Measurements from ENCODE around the gene CCR3. TPM values are rescaled to one million over a fixed set of nuclear protein-coding genes. Genes with fewer than 3 reads are reported as not detected.
A peak's percentile ranks its signal among the peaks of the same experiment; 100 is the strongest.

The CCR3 gene
- polyA plus RNA-seq, 6 donors from 2014 or later, result 0.57 to 0.90 TPM; not detected in 4

GRCh38 chr3:46208167-46208704, 34.0 kb upstream of the CCR3 start, which contains the start of gene CCR1:
TSS of gene CCR1 (minus strand) at chr3:46208313. CDS start at chr3:46204313, 4,000 bp downstream.
- peak; percentile 76 to 77 for ATAC-seq (ENCODE audit: low read depth in 2 of 2)

GRCh38 chr3:46209053-46209452, 33.2 kb upstream of the CCR3 start:
- Mint-ChIP-seq H3K4me3 (peak overlapping the region in 1 of 8 donors; percentile 17), H3K36me3 (no peaks in the 10 kb centered on the region), H3K27me3 (no peaks in the 10 kb centered on the region), H3K9me3 (no peaks in the 10 kb centered on the region), H3K4me1 (peaks cover 11 to 29% (median 14%) of the 10 kb centered on the region in 3 donors), H3K27ac (peak overlapping the region in 3 of 6 donors; percentile 30 to 59 (median 54))
- DNase-seq (no peak), ATAC-seq (ENCODE audit: low read depth in 2 of 2) (no peak)

More at GRCh38 chr3:46208167-46208704, 34.0 kb upstream of the CCR3 start, which contains the start of gene CCR1:
- Mint-ChIP-seq H3K9me3 (no peaks in the 10 kb centered on the region), H3K4me1 (peaks cover 11 to 29% (median 14%) of the 10 kb centered on the region in 3 donors), H3K27me3 (no peaks in the 10 kb centered on the region), H3K4me3 (peak within 1 kb of the TSS in 6 of 8 donors; percentile 41 to 82 (median 52)), H3K27ac (peak within 1 kb of the TSS in 5 of 6 donors; percentile 29 to 75 (median 74)), H3K36me3 (no peaks in the 10 kb centered on the region)
- DNase-seq, result peak; percentile 45

GRCh38 chr3:46209746-46210470, 32.4 kb upstream of the CCR3 start:
- H3K36me3 Mint-ChIP-seq, result no peaks in the 10 kb centered on the region
- no peaks in the 10 kb centered on the region for H3K9me3 Mint-ChIP-seq
- ATAC-seq (ENCODE audit: low read depth in 2 of 2), result peak; percentile 30 to 43
- DNase-seq, result no peak
- H3K4me3 Mint-ChIP-seq, result no peak overlapping the region
- H3K27ac Mint-ChIP-seq, result peak overlapping the region in 3 of 6 donors; percentile 3 to 69 (median 32)
- peaks cover 11 to 29% (median 14%) of the 10 kb centered on the region in 3 donors for H3K4me1 Mint-ChIP-seq
- no peaks in the 10 kb centered on the region for H3K27me3 Mint-ChIP-seq

GRCh38 chr3:46212101-46212500, 30.2 kb upstream of the CCR3 start:
- Mint-ChIP-seq H3K4me1 (peaks cover 11 to 26% (median 14%) of the 10 kb centered on the region in 3 donors), H3K36me3 (no peaks in the 10 kb centered on the region), H3K4me3 (no peak overlapping the region), H3K27me3 (no peaks in the 10 kb centered on the region), H3K9me3 (no peaks in the 10 kb centered on the region), H3K27ac (no peak overlapping the region)
- ATAC-seq (ENCODE audit: low read depth in 2 of 2), result no peak
- no peak for DNase-seq

- DNase-seq (no peak), ATAC-seq (ENCODE audit: low read depth in 2 of 2) (no peak)
- no peak overlapping the region for H3K27ac Mint-ChIP-seq
Measured at GRCh38 chr3:46213201-46213600, 29.1 kb upstream of the CCR3 start.

GRCh38 chr3:46214751-46215352, 27.4 kb upstream of the CCR3 start:
- H3K27ac Mint-ChIP-seq, result no peak overlapping the region

More at GRCh38 chr3:46213201-46213600, 29.1 kb upstream of the CCR3 start:
- Mint-ChIP-seq H3K9me3 (no peaks in the 10 kb centered on the region), H3K4me1 (peaks cover 12 to 15% (median 13%) of the 10 kb centered on the region in 3 donors), H3K27me3 (no peaks in the 10 kb centered on the region), H3K36me3 (no peaks in the 10 kb centered on the region), H3K4me3 (no peak overlapping the region)

GRCh38 chr3:46215810-46216414, 26.3 kb upstream of the CCR3 start:
- H3K27me3 Mint-ChIP-seq, result no peaks in the 10 kb centered on the region
- H3K4me1 Mint-ChIP-seq, result peaks cover 4 to 9% (median 6%) of the 10 kb centered on the region in 3 donors
- ATAC-seq (ENCODE audit: low read depth in 2 of 2) (no peak), DNase-seq (no peak)
- H3K27ac Mint-ChIP-seq, result no peak overlapping the region
- no peaks in the 10 kb centered on the region for H3K36me3 Mint-ChIP-seq
- no peak overlapping the region for H3K4me3 Mint-ChIP-seq
- H3K9me3 Mint-ChIP-seq, result no peaks in the 10 kb centered on the region

More at GRCh38 chr3:46214751-46215352, 27.4 kb upstream of the CCR3 start:
- Mint-ChIP-seq H3K27me3 (no peaks in the 10 kb centered on the region), H3K4me3 (no peak overlapping the region), H3K9me3 (no peaks in the 10 kb centered on the region), H3K4me1 (peaks cover 0 to 6% (median 4%) of the 10 kb centered on the region in 3 donors), H3K36me3 (no peaks in the 10 kb centered on the region)
- DNase-seq, result no peak
- ATAC-seq (ENCODE audit: low read depth in 2 of 2), result peak in 1 of 2 donors; percentile 33

- Mint-ChIP-seq H3K36me3 (no peaks in the 10 kb centered on the region), H3K4me1 (peaks cover 27 to 32% (median 29%) of the 10 kb centered on the region in 3 donors), H3K27me3 (no peaks in the 10 kb centered on the region), H3K9me3 (no peaks in the 10 kb centered on the region), H3K27ac (no peak overlapping the region), H3K4me3 (no peak overlapping the region)
- ATAC-seq (ENCODE audit: low read depth in 2 of 2) (no peak), DNase-seq (no peak)
Measured at GRCh38 chr3:46218196-46218709, 24.0 kb upstream of the CCR3 start.

GRCh38 chr3:46221391-46221790, 20.9 kb upstream of the CCR3 start:
- H3K36me3 Mint-ChIP-seq, result peaks cover 0 to 3% of the 10 kb centered on the region in 2 donors
- peak overlapping the region in 5 of 8 donors; percentile 54 to 73 (median 69) for H3K4me3 Mint-ChIP-seq
- ATAC-seq (ENCODE audit: low read depth in 2 of 2) (no peak), DNase-seq (no peak)
- H3K4me1 Mint-ChIP-seq, result peaks cover 39 to 41% (median 40%) of the 10 kb centered on the region in 3 donors
- peaks cover 0 to 4% (median 2%) of the 10 kb centered on the region in 7 donors for H3K9me3 Mint-ChIP-seq
- H3K27ac Mint-ChIP-seq, result peak overlapping the region in 3 of 6 donors; percentile 69 to 80 (median 73)
- no peaks in the 10 kb centered on the region for H3K27me3 Mint-ChIP-seq

- DNase-seq, result no peak
- Mint-ChIP-seq H3K4me3 (peak overlapping the region in 6 of 8 donors; percentile 54 to 73 (median 66)), H3K4me1 (peaks cover 39 to 45% (median 43%) of the 10 kb centered on the region in 3 donors)
Measured at GRCh38 chr3:46221938-46222337, 20.3 kb upstream of the CCR3 start.

GRCh38 chr3:46222435-46223161, 19.7 kb upstream of the CCR3 start:
- peak overlapping the region in 5 of 6 donors; percentile 35 to 90 (median 80) for H3K27ac Mint-ChIP-seq
- ATAC-seq (ENCODE audit: low read depth in 2 of 2) (peak; percentile 93 to 95), DNase-seq (peak; percentile 38)
- no peaks in the 10 kb centered on the region for H3K27me3 Mint-ChIP-seq
- peak overlapping the region; percentile 1 to 79 (median 68) for H3K4me3 Mint-ChIP-seq
- H3K9me3 Mint-ChIP-seq, result peaks cover 0 to 7% (median 5%) of the 10 kb centered on the region in 7 donors
- peaks cover 0 to 8% of the 10 kb centered on the region in 2 donors for H3K36me3 Mint-ChIP-seq
- peaks cover 42 to 48% (median 47%) of the 10 kb centered on the region in 3 donors for H3K4me1 Mint-ChIP-seq

More at GRCh38 chr3:46221938-46222337, 20.3 kb upstream of the CCR3 start:
- Mint-ChIP-seq H3K27ac (peak overlapping the region in 5 of 6 donors; percentile 2 to 86 (median 80)), H3K9me3 (peaks cover 0 to 7% (median 5%) of the 10 kb centered on the region in 7 donors), H3K36me3 (peaks cover 0 to 8% of the 10 kb centered on the region in 2 donors), H3K27me3 (no peaks in the 10 kb centered on the region)
- ATAC-seq (ENCODE audit: low read depth in 2 of 2), result no peak
